Tibial nerve (tissue), 4 donors: Measurements from ENCODE around the gene CARD11.

ENCODE experiments used
- EP300 ChIP-seq, 2 donors: sonication (generic); formaldehyde crosslinking; IDR thresholded peaks; one replicate each; pipeline ENCODE4 v1.6.1; 2017; ENCODE audit warnings: antibody characterized with exemption in 2 of 2, mild to moderate bottlenecking in 1 of 2
- POLR2A ChIP-seq, 2 donors: fragments of 450-650 bp; IDR thresholded peaks; one replicate each; pipeline ENCODE4 v1.6.1; 2017; ENCODE audit warnings: antibody characterized with exemption in 2 of 2, mild to moderate bottlenecking in 2 of 2, moderate library complexity in 2 of 2
- TF ChIP-seq, protein P1 (sequence below), 5 experiments: fragments of 200-600 bp in 3 of 5; fragments of 450-650 bp in 2 of 5; sonication (generic) in 3 of 5; IDR thresholded peaks; one replicate each; pipeline ENCODE4 v1.5.1; 2016 to 2019; ENCODE audit warnings: antibody characterized with exemption in 5 of 5, mild to moderate bottlenecking in 3 of 5, moderate library complexity in 2 of 5

DNA sequence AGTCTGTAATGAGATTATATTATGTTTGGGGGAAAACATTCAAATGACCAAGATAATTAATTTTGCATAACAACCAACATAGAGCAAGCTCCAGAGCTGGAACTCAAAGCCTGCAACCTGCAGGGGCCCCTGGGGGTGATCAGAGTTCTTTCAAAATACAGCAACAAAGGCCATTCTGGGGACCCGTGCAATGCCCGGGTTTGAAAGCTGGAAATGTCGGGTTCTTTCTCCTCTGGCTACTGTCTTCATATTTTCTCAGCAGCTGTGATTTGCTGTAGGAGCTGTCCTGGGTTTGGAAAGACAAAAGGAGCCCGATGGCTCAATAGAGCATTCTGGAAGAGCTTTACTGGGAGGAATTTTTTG, 30.8 kb upstream of the CARD11 start:
- TF ChIP-seq, protein P1, sequence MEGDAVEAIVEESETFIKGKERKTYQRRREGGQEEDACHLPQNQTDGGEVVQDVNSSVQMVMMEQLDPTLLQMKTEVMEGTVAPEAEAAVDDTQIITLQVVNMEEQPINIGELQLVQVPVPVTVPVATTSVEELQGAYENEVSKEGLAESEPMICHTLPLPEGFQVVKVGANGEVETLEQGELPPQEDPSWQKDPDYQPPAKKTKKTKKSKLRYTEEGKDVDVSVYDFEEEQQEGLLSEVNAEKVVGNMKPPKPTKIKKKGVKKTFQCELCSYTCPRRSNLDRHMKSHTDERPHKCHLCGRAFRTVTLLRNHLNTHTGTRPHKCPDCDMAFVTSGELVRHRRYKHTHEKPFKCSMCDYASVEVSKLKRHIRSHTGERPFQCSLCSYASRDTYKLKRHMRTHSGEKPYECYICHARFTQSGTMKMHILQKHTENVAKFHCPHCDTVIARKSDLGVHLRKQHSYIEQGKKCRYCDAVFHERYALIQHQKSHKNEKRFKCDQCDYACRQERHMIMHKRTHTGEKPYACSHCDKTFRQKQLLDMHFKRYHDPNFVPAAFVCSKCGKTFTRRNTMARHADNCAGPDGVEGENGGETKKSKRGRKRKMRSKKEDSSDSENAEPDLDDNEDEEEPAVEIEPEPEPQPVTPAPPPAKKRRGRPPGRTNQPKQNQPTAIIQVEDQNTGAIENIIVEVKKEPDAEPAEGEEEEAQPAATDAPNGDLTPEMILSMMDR (IDR thresholded peaks at IDR 0.05): no peak
- no peak for TF ChIP-seq POLR2A (IDR thresholded peaks at IDR 0.05)
- no peak for TF ChIP-seq EP300 (IDR thresholded peaks at IDR 0.05)
